Measurements from ENCODE around the gene STK39.

The STK39 gene

DNA sequence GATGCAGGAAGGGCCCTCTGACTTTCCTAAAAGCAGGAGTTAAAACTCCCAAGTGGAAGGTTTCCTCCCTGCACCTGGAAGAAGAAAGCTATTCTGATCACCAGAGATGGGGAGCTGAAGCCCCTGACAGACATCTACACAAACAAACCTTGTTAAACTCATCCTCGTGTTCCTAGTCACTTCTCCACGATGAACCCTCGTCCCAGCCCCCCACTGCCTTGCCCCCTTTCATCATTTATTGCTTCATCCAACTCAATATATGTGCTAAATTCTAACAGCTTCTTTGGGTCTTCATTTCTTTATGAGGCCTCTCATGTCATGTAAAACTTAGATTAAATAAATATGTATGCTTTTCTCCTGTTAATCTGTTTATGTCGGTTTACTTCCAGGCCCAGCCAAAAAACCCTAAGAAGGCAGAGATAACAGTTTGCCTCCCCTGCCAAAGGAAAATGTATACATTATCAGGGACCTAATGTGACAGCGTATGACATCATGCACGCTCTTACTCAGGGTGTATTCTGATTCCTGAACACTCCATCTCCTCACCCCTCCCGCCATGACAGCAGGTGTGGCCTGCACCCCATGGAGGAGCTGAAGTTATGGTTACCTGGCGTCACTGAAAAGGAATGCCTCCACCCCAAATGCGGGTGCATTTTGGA is 287.2 kb downstream of the STK39 start:
- DNase-seq (ENCODE audit: low read depth in 2 of 2): no peak

DNA sequence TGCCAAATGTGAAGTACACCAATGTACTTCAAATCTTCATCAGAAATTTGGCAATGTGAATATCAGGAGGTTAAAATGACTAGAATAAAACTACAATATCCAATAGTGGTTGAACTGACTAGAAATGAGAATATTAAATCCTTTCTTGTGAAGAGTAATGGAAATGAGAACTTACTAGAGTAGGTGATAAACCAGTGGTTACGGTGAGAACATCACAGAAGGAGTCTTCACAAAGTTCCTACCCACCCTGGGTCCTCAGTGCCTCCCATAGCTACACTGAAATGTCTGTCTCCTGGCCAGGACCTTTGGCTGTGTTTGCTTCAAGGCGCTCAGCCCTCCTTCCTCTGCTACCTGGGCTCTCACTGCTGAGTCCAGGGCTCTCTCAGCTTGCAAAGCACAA is 289.7 kb downstream of the STK39 start:
- DNase-seq (ENCODE audit: low read depth in 2 of 2): no peak

DNA sequence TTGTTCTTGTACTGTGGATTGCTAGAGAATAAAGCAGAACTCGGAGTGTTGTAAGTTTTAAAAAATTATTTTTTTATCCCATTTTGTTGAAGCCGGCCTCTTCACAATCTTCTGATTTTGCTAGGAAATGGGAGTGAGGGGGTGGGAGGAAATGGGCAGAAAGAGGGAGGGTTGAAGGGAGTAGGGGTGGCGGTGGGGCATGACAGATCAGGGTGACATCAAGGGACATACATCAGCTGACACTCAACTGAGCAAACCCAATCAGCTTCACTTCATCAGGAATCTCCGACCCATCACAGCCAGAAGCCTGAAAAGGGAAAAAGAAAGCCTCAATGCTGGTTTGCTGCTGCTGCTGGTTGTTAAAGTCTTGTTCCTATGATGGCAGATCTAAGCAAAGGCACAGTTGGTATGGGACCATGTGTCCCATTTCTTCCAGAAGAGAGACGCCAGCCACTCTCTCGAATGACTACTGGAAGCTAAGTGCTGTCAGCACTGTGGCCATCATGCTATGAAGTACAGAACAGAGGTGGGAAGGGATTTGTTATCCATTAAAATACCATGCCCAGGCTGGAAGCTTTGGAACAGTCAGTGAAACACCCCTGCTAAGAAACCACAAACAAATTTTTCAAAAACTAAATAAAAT is 292.0 kb downstream of the STK39 start:
- DNase-seq (ENCODE audit: low read depth in 2 of 2): no peak

DNA sequence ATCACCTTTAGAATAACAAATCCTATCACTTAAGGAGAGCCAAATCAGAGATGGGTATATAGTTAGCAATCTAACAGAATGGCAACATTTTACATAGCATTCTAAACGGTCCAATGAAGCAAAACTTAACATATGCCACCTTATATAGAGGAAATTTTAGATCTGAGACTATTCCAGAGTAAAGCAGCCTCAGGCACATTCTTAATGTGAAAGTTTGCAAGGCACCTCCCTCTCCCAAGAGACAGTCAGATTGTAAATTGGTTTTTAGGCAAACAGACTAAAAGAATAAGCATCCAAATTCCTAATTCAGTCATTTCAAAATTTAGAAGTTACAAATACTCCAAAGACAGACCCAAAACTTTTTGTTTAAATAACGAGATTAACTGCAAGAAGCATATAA is 292.9 kb downstream of the STK39 start:
- DNase-seq (ENCODE audit: low read depth in 2 of 2): no peak

DNA sequence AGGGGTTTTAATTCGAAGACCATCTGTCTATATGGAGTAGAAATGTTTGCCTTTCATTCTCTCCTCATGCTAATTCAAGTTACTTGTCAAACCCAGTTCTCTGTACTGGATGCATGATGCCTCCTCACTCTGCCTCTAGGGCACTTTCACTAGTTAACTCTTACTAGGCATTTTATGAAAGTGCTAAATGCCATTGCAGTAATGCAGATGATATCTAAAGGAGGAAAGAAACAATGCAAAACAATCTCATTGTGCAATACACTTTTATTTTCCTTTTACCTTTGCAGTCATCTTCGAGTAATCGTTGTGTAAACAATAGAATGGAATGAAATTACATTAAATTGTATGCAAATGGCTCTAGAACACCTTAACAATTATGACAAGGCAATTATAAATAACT is 293.6 kb downstream of the STK39 start:
- no peak for DNase-seq (ENCODE audit: low read depth in 2 of 2)

DNA sequence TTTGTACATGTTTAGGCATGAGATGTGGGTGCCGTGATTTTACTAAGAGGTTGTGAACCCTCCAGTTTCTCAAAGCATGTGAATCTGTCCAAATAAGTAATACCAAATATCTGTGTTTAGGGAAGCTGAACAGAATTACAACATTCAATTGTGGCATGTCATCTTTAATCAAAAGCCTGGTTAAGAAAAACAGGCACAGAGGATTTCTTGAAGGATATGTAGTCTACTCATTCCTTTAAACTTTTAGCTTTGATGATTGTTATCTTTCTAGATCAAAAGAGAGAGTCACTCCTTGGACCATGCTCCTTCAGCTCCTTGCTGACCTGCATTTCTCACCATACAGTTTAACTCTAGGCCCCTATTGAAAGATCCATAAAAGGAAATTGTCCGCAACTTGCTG is 296.8 kb downstream of the STK39 start:
- DNase-seq (ENCODE audit: low read depth in 2 of 2): no peak

DNA sequence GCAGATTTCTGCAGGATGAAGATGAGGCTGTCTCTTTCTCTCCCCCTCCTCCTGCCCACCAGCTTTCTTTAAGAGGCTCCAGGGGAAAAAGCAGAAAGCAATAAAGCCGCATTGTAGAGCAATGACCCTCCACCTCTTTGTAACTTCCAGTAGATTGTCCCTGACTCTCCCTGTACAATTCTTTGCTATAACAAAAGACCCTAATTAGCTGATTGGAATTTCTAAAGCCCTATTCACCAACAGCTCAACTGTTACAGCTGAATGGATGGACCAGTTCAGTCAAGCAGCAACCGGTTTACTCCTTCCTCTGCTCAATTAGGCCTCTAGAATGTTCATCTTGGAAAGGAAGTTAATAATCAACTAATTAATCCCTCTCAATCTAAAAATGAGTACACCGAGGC is 301.0 kb downstream of the STK39 start:
- no peak for DNase-seq (ENCODE audit: low read depth in 2 of 2)

DNA sequence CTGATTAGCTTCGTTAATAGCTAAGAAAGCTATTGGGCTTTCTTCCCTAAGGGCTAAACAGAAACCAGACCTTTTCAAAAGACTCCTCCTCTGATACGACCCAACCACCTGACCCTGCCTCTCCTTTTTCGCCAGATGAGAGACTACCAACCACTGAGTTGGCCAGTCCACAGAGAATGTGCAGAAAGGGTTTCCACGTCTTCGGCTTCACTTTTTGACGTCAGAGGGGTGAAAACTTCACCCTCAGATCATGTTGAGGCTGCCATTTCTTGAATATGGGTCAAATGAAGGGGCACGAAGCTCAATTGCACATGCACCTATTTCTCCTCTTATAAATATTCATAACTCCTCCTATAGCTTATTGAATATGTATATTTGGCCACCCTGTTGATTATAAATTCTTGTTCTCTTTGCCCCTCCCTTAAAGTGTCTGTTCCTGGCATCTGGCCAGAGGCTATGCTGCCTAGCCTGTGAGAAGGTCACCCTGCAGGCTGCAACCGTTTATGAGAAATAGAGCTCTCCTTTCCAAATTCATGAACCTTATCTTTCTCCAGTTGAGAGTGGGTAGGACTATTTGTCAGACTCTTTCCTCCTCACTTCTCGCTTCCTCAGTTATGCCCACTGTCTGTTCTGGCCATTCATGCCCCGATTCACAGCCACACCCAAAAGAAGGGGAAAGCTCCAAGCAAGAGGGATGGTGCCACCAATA is 301.6 kb downstream of the STK39 start:
- DNase-seq (ENCODE audit: low read depth in 2 of 2): no peak

DNA sequence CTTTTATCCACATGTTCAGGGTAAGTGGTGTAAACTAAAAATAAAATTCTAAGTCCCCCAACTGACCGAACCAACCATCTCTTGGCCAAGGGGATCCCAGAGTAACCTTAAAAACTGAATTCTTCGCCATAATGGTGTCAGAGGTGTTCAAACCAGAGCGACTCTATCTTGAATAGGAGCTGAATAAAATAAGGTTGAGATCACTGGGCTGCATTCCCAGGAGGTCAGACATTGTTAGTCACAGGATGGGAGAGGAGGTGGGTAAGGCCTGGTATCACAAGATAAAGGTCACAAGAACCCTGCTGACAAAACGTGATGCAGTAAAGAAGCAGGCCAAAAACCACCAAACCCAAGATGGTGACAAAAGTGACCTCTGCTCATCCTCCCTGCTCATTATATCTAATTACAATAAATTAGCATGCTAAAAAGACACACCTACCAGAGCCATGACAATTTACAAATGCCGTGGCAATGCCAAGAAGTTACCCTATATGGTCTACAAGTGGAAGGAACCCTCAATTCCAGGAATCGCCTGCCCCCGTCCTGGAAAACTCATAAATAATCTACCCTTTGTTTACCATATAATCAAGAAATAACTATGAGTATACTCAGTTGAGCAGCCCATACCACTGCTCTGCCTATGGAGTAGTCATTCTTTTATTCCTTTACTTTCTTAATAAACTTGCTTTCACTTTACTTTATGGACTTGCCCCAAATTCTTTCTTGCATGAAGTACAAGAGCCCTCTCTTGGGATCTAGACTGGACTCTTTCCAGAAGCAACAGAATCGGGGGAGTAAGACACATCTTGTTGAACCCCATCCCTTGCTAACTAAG is 302.4 kb downstream of the STK39 start:
- no peak for DNase-seq (ENCODE audit: low read depth in 2 of 2)

DNA sequence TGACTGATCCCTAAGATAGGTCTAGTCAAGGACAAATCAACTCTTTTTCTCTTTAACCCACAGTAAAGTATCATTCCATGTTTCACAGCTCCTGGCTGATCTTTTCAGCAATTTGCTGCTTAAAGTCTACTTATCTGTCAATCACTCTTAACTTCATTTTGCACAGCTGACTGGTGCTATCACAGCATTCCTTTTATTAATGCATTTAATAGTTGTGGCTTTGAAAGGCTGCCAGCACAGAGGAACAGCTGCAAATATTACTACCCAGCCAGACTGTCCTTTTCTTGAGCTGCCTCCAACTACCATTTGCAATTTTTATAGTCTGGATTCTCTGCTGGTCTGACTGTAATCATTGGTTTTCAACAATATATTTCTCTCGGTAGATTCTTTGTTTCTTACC is 303.5 kb downstream of the STK39 start:
- DNase-seq (ENCODE audit: low read depth in 2 of 2): no peak

DNA sequence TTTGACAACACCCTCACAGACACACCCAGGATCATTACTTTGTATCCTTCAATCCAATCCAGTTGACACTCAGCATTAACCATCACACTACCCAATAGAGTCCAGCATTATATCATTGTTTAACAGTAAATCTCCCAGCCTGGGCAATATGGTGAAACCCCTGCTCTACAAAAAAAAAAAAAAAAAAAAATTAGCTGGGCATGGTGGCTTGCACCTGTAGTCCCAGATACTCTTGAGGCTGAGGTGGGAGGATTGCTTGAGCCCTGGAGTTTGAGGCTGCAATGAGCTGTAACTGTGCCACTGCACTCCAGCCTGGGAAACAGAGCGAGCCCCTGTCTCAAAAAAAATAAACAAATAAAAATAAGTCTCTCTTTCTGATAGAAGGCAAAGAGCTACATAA is 304.0 kb downstream of the STK39 start:
- DNase-seq (ENCODE audit: low read depth in 2 of 2): no peak

DNA sequence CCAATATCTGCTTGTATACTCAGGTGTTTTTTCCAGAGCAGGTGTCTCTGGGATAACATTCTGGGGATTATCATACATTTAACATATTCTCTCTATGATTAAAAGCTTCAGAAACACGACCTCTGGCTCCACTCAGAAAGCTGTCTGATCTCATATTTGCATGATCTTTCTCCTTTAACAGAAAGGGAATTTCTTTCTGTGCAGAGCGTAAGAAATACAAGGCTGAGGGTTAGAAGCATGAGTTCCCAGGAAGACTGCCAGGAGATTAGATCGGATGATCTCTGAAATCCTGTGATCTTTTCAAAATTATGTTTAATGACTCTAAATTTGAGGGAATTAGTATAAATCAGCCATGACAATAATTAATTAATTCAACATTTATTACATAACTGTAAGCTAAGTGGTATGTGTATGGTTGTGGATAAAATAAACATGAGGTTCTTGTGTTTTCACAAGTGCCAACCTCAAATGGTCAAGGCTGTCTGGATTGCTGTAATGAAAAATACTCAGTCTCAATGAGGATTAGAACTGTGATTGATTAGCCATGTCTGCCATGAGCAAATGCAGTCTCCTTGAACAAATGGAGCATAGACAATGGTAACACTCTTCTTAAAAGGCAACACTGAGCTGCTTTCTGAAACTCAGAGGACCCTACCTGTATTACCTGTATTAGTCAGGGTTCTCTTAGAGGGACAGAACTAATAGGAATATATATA is 304.9 kb downstream of the STK39 start:
- no peak for DNase-seq (ENCODE audit: low read depth in 2 of 2)

DNA sequence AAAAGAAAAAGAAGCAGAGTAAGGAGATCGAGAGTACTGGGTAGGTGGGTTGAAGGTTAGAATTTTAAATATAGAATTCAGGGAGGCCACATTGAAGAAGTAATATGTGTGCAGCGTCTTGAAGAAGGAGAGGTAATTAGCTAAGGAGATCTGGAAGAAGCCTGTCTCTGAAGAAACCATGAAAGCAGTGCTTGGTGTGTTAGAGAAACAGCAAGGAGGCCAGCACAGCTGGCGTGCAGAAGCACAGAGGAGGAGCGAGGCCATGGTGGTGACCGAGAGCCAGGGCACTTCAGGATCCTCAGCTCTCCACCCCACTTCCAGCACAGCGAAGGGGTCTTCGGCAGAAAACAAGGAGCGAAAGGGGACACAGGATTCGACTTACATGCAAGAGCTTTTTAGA is 305.8 kb downstream of the STK39 start:
- no peak for DNase-seq (ENCODE audit: low read depth in 2 of 2)

DNA sequence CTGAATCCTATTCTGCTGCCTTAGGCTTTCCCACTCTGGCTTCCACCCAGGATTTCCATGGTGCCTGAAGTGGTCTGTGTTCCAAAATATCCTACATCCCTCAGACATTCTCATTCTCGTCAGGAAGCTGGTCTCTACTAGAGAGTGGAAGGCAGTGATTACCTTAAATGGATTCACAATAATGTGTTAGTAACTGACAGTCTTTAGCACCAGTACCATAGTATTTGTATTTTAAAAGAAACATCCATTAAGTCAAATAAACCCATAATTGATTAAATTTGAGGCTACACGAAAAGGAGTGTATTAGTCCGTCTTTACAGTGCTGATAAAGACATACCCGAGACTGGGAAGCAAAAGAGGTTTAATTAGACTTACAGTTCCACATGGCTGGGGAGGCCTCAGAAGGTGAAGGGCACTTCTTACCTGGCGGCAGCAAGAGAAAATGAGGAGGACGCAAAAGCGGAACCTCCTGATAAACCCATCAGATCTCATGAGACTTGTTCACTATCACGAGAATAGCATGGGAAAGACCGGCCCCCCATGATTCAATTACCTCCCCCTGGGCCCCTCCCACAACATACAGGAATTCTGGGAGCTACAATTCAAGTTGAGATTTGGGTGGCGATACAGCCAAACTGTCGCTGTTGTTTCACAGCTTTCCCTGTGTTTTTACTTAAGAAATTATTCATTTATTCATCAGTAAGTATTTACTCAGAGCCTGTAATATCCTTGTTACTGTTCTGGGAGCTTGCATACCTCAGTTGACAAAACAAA is 306.5 kb downstream of the STK39 start:
- DNase-seq (ENCODE audit: low read depth in 2 of 2): no peak

DNA sequence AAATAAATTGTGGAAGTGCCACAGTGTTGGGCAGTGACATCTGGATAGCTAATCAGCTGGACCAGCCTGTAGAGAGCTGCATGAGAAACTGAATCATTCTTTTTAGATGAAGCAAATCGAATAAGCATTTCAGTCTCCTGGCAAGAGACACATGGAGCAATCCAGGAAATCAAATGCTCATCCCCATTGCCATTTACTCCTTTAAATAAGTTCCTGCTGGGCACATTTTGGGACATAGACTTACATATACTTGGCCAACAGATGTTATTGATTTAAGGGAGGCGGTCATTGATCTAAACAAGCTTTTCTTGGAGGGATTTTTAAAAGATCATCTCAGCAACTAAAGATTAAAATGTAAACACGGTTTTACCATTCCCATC is 307.1 kb downstream of the STK39 start:
- no peak for DNase-seq (ENCODE audit: low read depth in 2 of 2)

DNA sequence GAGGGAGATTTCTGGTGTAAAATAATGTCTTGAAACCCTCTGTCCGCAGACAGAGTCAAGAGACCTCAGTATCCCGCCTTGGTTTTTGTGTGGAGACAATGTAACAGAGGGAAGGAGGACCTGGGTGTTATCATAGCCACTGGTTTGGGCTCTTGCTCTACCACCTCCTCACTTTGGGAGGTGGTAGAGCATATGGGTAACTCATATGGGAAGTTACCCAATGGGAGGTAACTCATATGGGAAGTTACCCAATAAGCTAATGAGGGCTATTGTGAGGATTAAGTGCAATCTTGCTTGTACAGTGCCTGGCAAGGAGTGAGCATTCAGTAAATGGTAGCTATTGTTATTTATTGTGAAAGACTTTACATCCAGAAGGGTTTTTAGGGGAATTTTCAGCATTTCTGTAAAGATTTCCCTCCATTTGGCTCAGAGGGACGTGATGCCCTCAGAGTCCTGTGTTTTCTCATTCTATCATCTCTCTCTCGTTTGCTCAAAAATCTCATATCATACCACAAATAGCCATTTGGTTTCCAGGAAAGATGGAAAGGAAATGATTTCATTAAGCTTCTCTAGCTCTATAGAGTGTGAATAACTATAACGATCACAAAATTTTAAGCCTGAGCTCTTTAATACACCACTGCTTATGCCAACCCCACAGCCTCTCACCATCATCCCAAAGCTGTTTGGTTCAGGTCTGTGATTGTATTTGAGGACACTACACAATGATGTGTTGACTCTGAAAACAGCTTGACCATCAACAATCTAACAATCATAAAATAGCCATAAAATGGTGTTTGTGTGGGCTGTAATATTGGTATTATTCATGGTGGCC is 307.7 kb downstream of the STK39 start:
- DNase-seq (ENCODE audit: low read depth in 2 of 2): no peak

DNA sequence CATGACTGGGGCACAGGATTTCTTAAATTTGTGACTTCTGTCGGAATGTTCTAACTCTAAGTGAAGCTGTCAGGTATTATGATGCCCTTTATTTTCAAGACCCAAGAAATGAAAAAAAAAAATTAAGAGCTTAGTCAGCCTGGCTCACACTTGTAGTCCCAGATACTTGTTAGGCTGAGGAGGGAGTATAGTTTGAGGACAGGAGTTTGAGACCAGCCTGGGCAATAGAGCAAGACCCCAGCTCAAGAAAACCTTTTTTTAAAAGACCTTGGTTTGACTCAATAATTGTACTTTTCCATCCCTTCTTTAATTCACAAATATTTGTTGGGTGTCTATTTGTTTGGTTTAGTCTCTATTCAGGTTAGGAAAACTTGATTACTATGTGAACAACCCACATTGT is 310.0 kb downstream of the STK39 start:
- no peak for DNase-seq (ENCODE audit: low read depth in 2 of 2)

DNA sequence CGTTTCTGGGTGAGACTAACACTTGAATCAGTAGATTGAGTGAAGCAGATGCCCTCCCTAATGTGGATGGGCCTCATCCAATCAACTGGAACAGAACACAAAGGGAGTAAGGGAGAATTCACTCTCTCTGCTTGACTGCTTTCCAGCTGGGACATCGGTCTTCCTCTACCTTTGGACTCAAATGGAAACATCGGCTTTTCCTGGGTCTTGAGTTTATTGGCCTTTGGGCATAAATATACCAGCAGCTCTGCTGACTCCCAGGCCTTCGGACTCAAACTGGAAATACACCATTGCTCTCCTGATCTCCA is 311.6 kb downstream of the STK39 start:
- DNase-seq (ENCODE audit: low read depth in 2 of 2): no peak

DNA sequence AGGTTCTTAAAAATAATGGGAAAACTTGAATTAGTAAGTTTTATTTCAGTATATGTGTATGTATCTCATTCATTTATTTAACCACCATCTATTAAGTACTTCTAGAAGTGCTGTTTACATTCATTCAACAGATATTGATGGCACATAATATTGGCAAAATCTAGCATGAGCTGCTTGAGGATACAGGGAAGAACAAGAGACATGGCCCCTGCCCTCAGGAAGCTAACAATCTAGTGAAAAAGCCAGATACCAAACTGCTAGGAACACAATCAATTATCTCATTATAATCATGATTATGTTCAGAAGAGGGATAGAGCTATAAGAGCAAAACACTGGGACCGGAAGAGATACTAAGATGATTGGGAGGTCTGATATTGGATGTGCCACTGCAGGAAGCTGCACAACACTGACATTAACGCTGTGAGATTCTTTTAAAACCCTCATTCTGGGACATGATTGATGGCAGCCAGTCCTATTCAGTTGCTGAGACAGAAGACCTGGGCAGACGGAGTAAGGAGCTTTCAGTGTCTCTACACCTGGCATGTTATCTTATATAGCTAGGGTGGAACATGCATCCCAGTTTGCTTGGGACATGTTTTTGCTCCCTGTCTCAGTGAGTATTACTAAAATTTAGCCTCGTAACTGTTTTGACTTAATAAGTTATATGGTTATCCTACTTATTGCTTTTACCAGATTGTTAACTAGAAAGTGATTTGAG is 314.1 kb downstream of the STK39 start:
- DNase-seq (ENCODE audit: low read depth in 2 of 2): no peak
